Measurements from ENCODE around the gene TEKTIP1. TPM values are rescaled to one million over a fixed set of nuclear protein-coding genes. Genes with fewer than 3 reads are reported as not detected.

Gene TEKTIP1
- total and polyA plus RNA-seq, 2 of the 4 experiments (the other 2 are of a cell fraction), result not detected

DNA sequence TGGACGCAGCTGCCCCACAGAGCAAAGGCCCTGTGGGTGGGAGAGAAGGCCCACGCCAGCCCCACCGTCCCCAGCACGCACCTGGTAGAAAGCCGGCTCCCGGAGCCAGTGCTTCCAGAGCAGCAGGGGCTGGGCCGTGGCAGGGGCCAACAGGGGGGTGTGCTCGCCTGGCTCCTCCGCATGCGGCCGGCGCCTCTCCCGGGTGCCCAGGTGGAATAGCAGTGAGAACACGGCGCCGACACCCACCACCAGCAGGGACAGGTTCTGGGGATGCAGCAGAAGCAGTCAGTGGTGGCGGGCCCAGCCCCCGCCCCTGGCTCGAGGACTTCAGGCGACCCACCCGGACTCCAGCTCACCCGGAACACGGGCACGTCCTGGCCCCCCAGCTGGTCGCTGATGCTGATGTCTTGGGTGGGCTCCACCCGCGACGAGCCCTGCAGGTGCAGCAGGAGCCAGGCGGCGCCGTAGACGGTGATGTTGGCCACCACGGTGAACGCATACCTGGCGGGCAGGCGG, 8.9 kb downstream of the TEKTIP1 start:
- no peak overlapping the region for H3K18ac ChIP-seq (ENCODE audit: low read depth, low read length)
- no peak overlapping the region for H3K4me3 ChIP-seq (ENCODE audit: insufficient read depth, low read depth, low read length)
- H3K14ac ChIP-seq (replicated peaks; ENCODE audit: low read depth, low read length), result no peak overlapping the region
- H4K5ac ChIP-seq (ENCODE audit: low read depth, low read length), result no peak overlapping the region
- H4K20me1 ChIP-seq (ENCODE audit: insufficient read depth, low read length), result peaks cover 36% of the 10 kb centered on the region
- H2BK15ac ChIP-seq (ENCODE audit: low read depth, low read length), result no peak overlapping the region
- in situ Hi-C loops (cut with MboI; ENCODE audit: low sequenced_read_pairs) (no loop called here), intact Hi-C loops (cut with micrococcal nuclease) (no loop called here), dilution Hi-C loops (cut with HindIII; ENCODE audit: low sequenced_read_pairs, unreplicated experiment) (no loop called here)
- no peak overlapping the region for H4K91ac ChIP-seq (ENCODE audit: insufficient read depth, low read depth, low read length)
- H3K56ac ChIP-seq (ENCODE audit: extremely low read depth, insufficient read depth, low read length), result no peak overlapping the region
- 89% methylated on average over 33 of the region's 36 CpGs; no CpG with 5 or more reads in 1 of the 2 experiments for WGBS, 2 experiments (ENCODE audit: extremely low coverage in 2 of 2, insufficient read length in 1 of 2)
- H2BK120ac ChIP-seq (ENCODE audit: low read depth, low read length), result no peak overlapping the region
- no peak overlapping the region for H3K4me2 ChIP-seq (ENCODE audit: low read depth, low read length)
- H2AK9ac ChIP-seq (replicated peaks; ENCODE audit: low read depth, low read length, poor library complexity), result no peak overlapping the region
- H3K9me1 ChIP-seq (ENCODE audit: insufficient read depth, low read length), result no peaks in the 10 kb centered on the region
- H2BK20ac ChIP-seq (ENCODE audit: low read depth, low read length), result no peak overlapping the region
- H3K79me1 ChIP-seq (ENCODE audit: low read depth in 1 of 2, low read length in 2 of 2), result peaks cover 8 to 29% of the 10 kb centered on the region in 2 experiments
- ChIA-PET CTCF (no interaction called here), POLR2A (ENCODE audit: unreplicated experiment) (no interaction called here)
- H3K36me3 ChIP-seq (ENCODE audit: control insufficient read depth, insufficient read depth, low read length), result peaks cover 32% of the 10 kb centered on the region
- no peak overlapping the region for H3K4ac ChIP-seq (ENCODE audit: low read depth, low read length)
- TF ChIP-seq RAD21 (IDR thresholded peaks at IDR 0.05; ENCODE audit: low read length) (no peak), BHLHE40 (IDR thresholded peaks at IDR 0.05; ENCODE audit: low read depth, low read length) (no peak), CEBPB (IDR thresholded peaks at IDR 0.05; ENCODE audit: low read depth, low read length) (no peak), CHD1 (IDR thresholded peaks at IDR 0.05; ENCODE audit: low read depth, low read length) (no peak), RCOR1 (IDR thresholded peaks at IDR 0.05; ENCODE audit: insufficient replicate concordance, low read length) (no peak), MAZ (IDR thresholded peaks at IDR 0.05; ENCODE audit: borderline replicate concordance, low read depth, low read length) (no peak), ELK1 (IDR thresholded peaks at IDR 0.05; ENCODE audit: borderline replicate concordance, low read depth, low read length) (no peak), MAFK (IDR thresholded peaks at IDR 0.05; ENCODE audit: low read depth, low read length) (no peak), NFE2L2 (IDR thresholded peaks at IDR 0.05; ENCODE audit: low read depth, low read length) (no peak), SMC3 (IDR thresholded peaks at IDR 0.05; ENCODE audit: low read depth, low read length) (no peak), MXI1 (IDR thresholded peaks at IDR 0.05; ENCODE audit: borderline replicate concordance, low read depth, low read length) (no peak), RFX5 (IDR thresholded peaks at IDR 0.05; ENCODE audit: low read depth, low read length) (no peak), FOS (IDR thresholded peaks at IDR 0.05; ENCODE audit: low read depth, low read length) (no peak)
- TF ChIP-seq, protein P1, sequence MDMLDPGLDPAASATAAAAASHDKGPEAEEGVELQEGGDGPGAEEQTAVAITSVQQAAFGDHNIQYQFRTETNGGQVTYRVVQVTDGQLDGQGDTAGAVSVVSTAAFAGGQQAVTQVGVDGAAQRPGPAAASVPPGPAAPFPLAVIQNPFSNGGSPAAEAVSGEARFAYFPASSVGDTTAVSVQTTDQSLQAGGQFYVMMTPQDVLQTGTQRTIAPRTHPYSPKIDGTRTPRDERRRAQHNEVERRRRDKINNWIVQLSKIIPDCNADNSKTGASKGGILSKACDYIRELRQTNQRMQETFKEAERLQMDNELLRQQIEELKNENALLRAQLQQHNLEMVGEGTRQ (IDR thresholded peaks at IDR 0.05; ENCODE audit: low read depth, low read length), result no peak
- TF ChIP-seq, protein P2, sequence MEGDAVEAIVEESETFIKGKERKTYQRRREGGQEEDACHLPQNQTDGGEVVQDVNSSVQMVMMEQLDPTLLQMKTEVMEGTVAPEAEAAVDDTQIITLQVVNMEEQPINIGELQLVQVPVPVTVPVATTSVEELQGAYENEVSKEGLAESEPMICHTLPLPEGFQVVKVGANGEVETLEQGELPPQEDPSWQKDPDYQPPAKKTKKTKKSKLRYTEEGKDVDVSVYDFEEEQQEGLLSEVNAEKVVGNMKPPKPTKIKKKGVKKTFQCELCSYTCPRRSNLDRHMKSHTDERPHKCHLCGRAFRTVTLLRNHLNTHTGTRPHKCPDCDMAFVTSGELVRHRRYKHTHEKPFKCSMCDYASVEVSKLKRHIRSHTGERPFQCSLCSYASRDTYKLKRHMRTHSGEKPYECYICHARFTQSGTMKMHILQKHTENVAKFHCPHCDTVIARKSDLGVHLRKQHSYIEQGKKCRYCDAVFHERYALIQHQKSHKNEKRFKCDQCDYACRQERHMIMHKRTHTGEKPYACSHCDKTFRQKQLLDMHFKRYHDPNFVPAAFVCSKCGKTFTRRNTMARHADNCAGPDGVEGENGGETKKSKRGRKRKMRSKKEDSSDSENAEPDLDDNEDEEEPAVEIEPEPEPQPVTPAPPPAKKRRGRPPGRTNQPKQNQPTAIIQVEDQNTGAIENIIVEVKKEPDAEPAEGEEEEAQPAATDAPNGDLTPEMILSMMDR (conservative IDR thresholded peaks at IDR 0.05; ENCODE audit: low read depth, low read length), result no peak
- H2AK5ac ChIP-seq (ENCODE audit: low read depth, low read length), result no peak overlapping the region
- no peak overlapping the region for H2AFZ ChIP-seq (replicated peaks; ENCODE audit: low read length, poor library complexity)
- no peak for ATAC-seq (ENCODE audit: low read depth)
- DNase-seq, result no peak
- no peak overlapping the region for H4K8ac ChIP-seq (ENCODE audit: low read depth in 2 of 2, low read length in 2 of 2)
- no peaks in the 10 kb centered on the region for H3K9me3 ChIP-seq (ENCODE audit: control insufficient read depth, insufficient read depth, low read length)
- H3K27ac ChIP-seq (ENCODE audit: insufficient read depth, low read length), result no peak overlapping the region
- peaks cover 1% of the 10 kb centered on the region; the same call in 1 of the 2 replicates for H3K4me1 ChIP-seq (ENCODE audit: control insufficient read depth, insufficient read depth, low read length)
- no peak overlapping the region for H3K23ac ChIP-seq (ENCODE audit: low read depth, low read length)
- H3K27me3 ChIP-seq (ENCODE audit: control insufficient read depth, insufficient read depth, low read length), result no peaks in the 10 kb centered on the region
- H2BK5ac ChIP-seq (ENCODE audit: low read depth, low read length, poor library complexity, severe bottlenecking), result no peak overlapping the region
- no TSS peak for BruUV-seq (replicated peaks)
- no peak overlapping the region for H3K9ac ChIP-seq (ENCODE audit: low read depth, low read length)

Data from IMR-90 (cell line).